ENCODE results near the gene CAPN9.

GRCh38 chr1:230836347-230836746 lies 89.2 kb downstream of the CAPN9 start:
- TF ChIP-seq POLR2A (IDR thresholded peaks at IDR 0.05) = no peak
- TF ChIP-seq, protein P1, sequence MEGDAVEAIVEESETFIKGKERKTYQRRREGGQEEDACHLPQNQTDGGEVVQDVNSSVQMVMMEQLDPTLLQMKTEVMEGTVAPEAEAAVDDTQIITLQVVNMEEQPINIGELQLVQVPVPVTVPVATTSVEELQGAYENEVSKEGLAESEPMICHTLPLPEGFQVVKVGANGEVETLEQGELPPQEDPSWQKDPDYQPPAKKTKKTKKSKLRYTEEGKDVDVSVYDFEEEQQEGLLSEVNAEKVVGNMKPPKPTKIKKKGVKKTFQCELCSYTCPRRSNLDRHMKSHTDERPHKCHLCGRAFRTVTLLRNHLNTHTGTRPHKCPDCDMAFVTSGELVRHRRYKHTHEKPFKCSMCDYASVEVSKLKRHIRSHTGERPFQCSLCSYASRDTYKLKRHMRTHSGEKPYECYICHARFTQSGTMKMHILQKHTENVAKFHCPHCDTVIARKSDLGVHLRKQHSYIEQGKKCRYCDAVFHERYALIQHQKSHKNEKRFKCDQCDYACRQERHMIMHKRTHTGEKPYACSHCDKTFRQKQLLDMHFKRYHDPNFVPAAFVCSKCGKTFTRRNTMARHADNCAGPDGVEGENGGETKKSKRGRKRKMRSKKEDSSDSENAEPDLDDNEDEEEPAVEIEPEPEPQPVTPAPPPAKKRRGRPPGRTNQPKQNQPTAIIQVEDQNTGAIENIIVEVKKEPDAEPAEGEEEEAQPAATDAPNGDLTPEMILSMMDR (IDR thresholded peaks at IDR 0.05) = no peak

All from thyroid gland (tissue), 4 donors.